ENCODE data around the gene AOPEP.

DNA sequence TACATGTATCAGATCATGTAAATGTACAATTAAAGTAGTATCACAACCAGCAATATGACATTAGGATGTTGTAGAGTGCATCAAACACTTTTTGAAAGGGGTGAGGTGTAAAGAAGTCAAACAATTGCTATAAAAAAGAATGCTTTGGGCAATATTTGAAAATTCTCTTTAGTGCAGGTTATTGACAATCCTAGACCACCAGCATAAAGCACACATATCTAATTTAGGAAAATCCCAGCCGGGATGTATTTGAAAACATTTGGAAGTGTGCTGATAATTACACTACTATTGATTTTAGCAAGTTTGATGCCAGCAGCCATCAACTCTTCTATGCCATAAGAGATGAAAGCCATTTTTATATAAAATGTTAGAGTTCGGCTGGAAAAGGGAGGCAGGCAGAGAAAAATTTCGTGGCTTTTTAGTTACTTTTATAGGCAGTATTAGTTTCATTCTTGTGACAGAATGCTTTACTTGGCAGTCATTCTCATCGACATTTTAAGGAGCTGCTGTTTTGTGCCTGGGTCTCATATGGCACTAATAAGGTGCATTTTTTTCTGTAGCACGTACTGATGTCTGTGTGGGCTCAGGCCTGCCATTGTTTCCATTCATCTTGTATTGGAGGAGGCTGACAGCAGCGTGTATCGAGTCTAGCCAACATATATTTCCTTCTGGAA, 285.7 kb downstream of the AOPEP start:
- TF ChIP-seq, protein P1, sequence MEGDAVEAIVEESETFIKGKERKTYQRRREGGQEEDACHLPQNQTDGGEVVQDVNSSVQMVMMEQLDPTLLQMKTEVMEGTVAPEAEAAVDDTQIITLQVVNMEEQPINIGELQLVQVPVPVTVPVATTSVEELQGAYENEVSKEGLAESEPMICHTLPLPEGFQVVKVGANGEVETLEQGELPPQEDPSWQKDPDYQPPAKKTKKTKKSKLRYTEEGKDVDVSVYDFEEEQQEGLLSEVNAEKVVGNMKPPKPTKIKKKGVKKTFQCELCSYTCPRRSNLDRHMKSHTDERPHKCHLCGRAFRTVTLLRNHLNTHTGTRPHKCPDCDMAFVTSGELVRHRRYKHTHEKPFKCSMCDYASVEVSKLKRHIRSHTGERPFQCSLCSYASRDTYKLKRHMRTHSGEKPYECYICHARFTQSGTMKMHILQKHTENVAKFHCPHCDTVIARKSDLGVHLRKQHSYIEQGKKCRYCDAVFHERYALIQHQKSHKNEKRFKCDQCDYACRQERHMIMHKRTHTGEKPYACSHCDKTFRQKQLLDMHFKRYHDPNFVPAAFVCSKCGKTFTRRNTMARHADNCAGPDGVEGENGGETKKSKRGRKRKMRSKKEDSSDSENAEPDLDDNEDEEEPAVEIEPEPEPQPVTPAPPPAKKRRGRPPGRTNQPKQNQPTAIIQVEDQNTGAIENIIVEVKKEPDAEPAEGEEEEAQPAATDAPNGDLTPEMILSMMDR (conservative IDR thresholded peaks at IDR 0.05; ENCODE audit: low read length) = no peak
- no peak for TF ChIP-seq EZH2phosphoT487 (IDR thresholded peaks at IDR 0.05; ENCODE audit: borderline replicate concordance)
